Suprapubic skin (tissue), 4 donors: ENCODE measurements around the gene LPP. TPM values are rescaled to one million over a fixed set of nuclear protein-coding genes. Genes with fewer than 3 reads are reported as not detected.

ENCODE experiments used
- DNase-seq, 2 donors: peaks; one replicate each; pipeline ENCODE4 v3.0.0-alpha.2; 2019; ENCODE audit warnings: low spot score in 2 of 2
- H3K27ac ChIP-seq: fragments of 200-600 bp; sonication (generic); one replicate; pipeline ENCODE4 v1.5.1; 2019
- H3K27me3 ChIP-seq: fragments of 200-600 bp; sonication (generic); one replicate; pipeline ENCODE4 v1.5.1; 2019
- H3K36me3 ChIP-seq: fragments of 200-600 bp; sonication (generic); one replicate; pipeline ENCODE4 v1.5.1; 2019
- H3K4me1 ChIP-seq: fragments of 200-600 bp; sonication (generic); one replicate; pipeline ENCODE4 v1.5.1; 2019
- H3K4me3 ChIP-seq: fragments of 200-600 bp; sonication (generic); one replicate; pipeline ENCODE4 v1.5.1; 2019; ENCODE audit warnings: mild to moderate bottlenecking
- H3K9me3 ChIP-seq: fragments of 200-600 bp; sonication (generic); one replicate; pipeline ENCODE4 v1.5.1; 2019
- EP300 ChIP-seq: sonication (generic); formaldehyde crosslinking; IDR thresholded peaks from one replicate; pipeline ENCODE4 v1.6.1; 2017; ENCODE audit warnings: antibody characterized with exemption
- POLR2A ChIP-seq, 2 donors: fragments of 450-650 bp; IDR thresholded peaks; one replicate each; pipeline ENCODE4 v1.6.1; 2017; ENCODE audit warnings: antibody characterized with exemption in 2 of 2, mild to moderate bottlenecking in 2 of 2, moderate library complexity in 2 of 2
- POLR2AphosphoS5 ChIP-seq, 3 donors: sonication (generic); formaldehyde crosslinking; IDR thresholded peaks; one replicate each; pipeline ENCODE4 v1.6.1; 2017; ENCODE audit warnings: antibody characterized with exemption in 3 of 3
- WGBS: methylation state at CpG from one replicate; pipeline ENCODE4 v1.1.5; 2018; 5-methylcytosine and 5-hydroxymethylcytosine counted together
- total RNA-seq, 4 donors: library from RNA; depleted of rRNA; stranded (reverse); fragments of >200 nt; gene quantifications; one replicate each; pipeline ENCODE4 v1.1.0, GENCODE V29; 2016
- TF ChIP-seq, protein P1 (sequence below), 2 donors: fragments of 200-600 bp in 1 of 2; fragments of 450-650 bp in 1 of 2; sonication (generic) in 1 of 2; IDR thresholded peaks; one replicate each; pipeline ENCODE4 v1.5.1; 2016 to 2019; ENCODE audit warnings: antibody characterized with exemption in 2 of 2, mild to moderate bottlenecking in 1 of 2, moderate library complexity in 1 of 2

The LPP gene
- total RNA-seq, 4 donors from 2014 or later, result 56.8 to 127 (median 84.2) TPM

DNA sequence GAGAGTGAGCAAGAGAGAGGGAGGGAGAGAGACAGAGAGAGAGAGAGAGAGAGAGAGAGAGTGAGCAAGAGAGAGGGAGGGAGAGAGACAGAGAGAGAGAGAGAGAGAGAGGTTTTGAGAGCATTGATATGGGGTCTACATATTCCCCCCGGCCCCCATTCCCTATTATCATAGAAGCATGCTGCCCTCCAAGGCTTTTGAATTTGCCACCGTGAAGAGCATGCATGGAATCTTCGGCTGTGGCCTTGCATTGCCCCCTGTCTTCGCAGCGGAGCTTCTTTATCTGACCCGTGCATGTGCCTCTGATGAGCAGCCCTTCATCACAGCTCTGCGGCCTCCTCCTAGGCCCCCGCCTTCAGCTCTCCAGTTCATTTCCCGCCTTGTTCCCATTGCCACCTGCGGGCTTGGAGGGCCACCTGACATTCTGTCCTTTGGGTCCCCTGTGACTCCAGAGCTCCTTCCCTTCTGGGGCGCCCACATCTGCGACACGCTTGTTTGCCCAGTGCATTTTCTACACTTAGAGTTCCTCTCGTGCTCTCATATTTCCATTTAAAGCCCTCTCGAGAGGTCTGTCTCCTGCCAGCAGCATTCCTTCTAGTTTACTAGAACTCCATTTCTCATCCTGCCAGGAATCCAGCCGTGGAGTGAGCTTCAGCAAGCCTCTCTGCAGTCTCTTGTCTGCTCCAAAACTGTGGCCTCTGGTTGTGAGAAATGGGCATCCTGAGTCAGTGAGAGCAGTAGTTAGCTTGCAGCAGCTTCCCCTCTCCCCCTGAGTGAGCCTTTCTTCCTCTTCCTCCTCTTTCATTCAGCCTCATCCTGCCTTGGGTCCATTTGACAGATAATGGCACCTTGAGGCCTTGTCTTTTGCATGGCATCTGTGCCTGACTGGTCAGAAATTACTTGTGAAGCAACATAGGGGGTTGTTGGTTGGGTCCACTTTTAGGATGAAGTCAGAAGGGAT is 25.3 kb downstream of the LPP start:
- no peak for DNase-seq
- peaks cover 9% of the 10 kb centered on the region for H3K4me1 ChIP-seq
- H3K36me3 ChIP-seq, result no peaks in the 10 kb centered on the region
- peak overlapping the region; percentile 53 for H3K27ac ChIP-seq
- no peak overlapping the region for H3K4me3 ChIP-seq
- TF ChIP-seq, protein P1, sequence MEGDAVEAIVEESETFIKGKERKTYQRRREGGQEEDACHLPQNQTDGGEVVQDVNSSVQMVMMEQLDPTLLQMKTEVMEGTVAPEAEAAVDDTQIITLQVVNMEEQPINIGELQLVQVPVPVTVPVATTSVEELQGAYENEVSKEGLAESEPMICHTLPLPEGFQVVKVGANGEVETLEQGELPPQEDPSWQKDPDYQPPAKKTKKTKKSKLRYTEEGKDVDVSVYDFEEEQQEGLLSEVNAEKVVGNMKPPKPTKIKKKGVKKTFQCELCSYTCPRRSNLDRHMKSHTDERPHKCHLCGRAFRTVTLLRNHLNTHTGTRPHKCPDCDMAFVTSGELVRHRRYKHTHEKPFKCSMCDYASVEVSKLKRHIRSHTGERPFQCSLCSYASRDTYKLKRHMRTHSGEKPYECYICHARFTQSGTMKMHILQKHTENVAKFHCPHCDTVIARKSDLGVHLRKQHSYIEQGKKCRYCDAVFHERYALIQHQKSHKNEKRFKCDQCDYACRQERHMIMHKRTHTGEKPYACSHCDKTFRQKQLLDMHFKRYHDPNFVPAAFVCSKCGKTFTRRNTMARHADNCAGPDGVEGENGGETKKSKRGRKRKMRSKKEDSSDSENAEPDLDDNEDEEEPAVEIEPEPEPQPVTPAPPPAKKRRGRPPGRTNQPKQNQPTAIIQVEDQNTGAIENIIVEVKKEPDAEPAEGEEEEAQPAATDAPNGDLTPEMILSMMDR (IDR thresholded peaks at IDR 0.05), result no peak
- TF ChIP-seq EP300 (no peak), POLR2AphosphoS5 (IDR thresholded peaks at IDR 0.05) (no peak), POLR2A (IDR thresholded peaks at IDR 0.05) (no peak)
- WGBS, result 65% methylated on average over 16 of the region's 16 CpGs
- H3K9me3 ChIP-seq, result no peaks in the 10 kb centered on the region
- H3K27me3 ChIP-seq, result no peaks in the 10 kb centered on the region

DNA sequence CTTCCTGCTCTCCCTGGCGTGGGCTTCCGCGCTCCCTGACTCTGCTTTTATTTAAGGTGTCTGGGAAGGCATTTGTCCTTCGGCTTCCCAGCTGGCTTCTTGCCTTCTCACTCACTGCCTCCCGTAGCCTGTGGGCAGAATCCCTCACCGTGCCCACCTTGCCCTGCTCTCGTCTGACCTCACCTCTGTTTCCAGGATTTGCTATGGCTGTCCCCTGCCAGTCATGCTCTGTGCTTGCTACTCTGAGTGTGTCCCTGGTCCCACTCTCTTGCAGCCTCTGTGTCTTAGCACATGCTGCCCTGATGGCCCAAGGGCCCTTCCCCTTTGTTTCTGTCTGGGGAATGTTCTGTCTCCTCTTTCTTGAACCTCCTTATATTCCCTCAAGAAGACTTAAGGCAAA is 26.2 kb downstream of the LPP start:
- DNase-seq, result no peak
- Histone ChIP-seq H3K27ac (peak overlapping the region; percentile 22), H3K27me3 (no peaks in the 10 kb centered on the region), H3K9me3 (no peaks in the 10 kb centered on the region), H3K4me1 (peaks cover 12% of the 10 kb centered on the region), H3K36me3 (no peaks in the 10 kb centered on the region), H3K4me3 (no peak overlapping the region)
- TF ChIP-seq POLR2AphosphoS5 (IDR thresholded peaks at IDR 0.05) (no peak), EP300 (no peak)
- WGBS, result 92% methylated on average over 7 of the region's 7 CpGs

DNA sequence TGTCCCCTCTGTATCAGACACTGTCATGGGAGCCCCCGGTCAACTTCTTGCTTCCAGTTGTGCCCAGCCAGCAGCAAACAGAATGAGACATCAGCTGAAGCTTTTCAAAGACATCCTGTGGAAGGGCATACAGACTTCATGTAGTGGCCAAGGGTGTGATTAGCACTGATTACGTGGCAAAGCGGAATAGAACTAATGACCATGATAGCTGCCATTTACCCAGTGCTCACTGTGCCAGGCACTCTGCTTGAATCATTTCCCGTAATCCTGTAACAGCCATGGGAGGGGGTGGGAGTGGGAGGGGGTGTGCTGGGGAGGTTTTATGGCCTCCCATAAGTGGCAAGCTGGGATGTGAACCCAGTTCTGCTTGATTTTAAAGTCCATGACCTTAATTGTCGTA is 29.5 kb downstream of the LPP start:
- no peak overlapping the region for H3K27ac ChIP-seq
- no peak for TF ChIP-seq EP300
- no peak for TF ChIP-seq POLR2AphosphoS5 (IDR thresholded peaks at IDR 0.05)
- no peak for TF ChIP-seq POLR2A (IDR thresholded peaks at IDR 0.05)
- TF ChIP-seq, protein P1 (IDR thresholded peaks at IDR 0.05), result no peak
- H3K27me3 ChIP-seq, result no peaks in the 10 kb centered on the region
- H3K4me3 ChIP-seq, result no peak overlapping the region
- no peak for DNase-seq
- no peaks in the 10 kb centered on the region for H3K9me3 ChIP-seq
- H3K4me1 ChIP-seq, result peaks cover 29% of the 10 kb centered on the region
- 92% methylated on average over 5 of the region's 5 CpGs for WGBS
- peaks cover under 1% of the 10 kb centered on the region for H3K36me3 ChIP-seq

DNA sequence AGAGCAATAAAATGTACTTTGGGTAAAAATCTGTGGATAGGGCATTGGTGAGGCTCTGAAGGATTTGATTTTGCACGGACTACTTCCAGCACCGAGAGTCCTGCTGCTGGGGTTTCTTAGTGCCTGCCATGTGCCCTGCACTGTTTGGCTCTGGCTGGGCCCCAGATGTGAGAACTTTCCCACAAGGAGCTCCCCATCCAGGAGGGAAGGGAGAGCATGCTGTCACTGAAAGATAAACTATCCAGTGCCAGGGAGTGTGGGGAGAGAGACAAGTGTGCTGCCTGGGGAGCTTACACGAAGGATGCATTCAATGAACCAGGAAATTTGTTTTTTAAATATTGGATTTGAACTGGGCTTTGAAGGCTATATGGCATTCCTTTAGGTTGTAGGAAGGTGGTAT is 30.2 kb downstream of the LPP start:
- no peaks in the 10 kb centered on the region for H3K27me3 ChIP-seq
- 87% methylated on average over 3 of the region's 3 CpGs for WGBS
- no peak overlapping the region for H3K27ac ChIP-seq
- H3K4me1 ChIP-seq, result peaks cover 24% of the 10 kb centered on the region
- H3K4me3 ChIP-seq, result no peak overlapping the region
- H3K9me3 ChIP-seq, result no peaks in the 10 kb centered on the region
- no peak for TF ChIP-seq EP300
- TF ChIP-seq, protein P1 (IDR thresholded peaks at IDR 0.05), result no peak
- H3K36me3 ChIP-seq, result peaks cover 2% of the 10 kb centered on the region
- DNase-seq, result no peak

DNA sequence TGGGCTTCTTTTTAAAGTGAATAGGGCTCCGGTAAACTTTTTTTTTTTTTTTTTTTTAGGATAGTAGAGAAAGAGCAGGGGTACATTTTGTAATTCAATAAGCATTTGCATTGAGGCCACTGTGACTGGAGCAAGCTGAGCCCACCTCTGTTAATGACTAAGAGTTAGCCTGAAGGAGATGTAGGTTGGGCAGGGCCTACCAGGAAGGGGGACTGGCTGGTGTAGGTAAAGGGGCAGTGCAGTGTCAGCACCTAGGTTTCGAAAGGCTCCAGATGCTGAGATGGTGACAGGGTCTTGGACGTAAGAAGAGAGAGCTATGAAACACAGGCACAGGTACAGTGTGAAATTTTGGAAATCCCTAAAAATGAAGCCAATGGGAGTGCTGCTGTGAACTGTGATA is 30.7 kb downstream of the LPP start:
- TF ChIP-seq EP300 (no peak), POLR2A (IDR thresholded peaks at IDR 0.05) (no peak), POLR2AphosphoS5 (IDR thresholded peaks at IDR 0.05) (no peak)
- TF ChIP-seq, protein P1 (IDR thresholded peaks at IDR 0.05), result no peak
- 86% methylated on average over 3 of the region's 3 CpGs for WGBS
- Histone ChIP-seq H3K9me3 (no peaks in the 10 kb centered on the region), H3K27me3 (no peaks in the 10 kb centered on the region), H3K4me3 (no peak overlapping the region), H3K27ac (no peak overlapping the region), H3K36me3 (peaks cover 2% of the 10 kb centered on the region), H3K4me1 (peaks cover 23% of the 10 kb centered on the region)
- no peak for DNase-seq
